Spleen (tissue), 11 donors: Measurements from ENCODE around the gene RAET1G. TPM values are rescaled to one million over a fixed set of nuclear protein-coding genes. Genes with fewer than 3 reads are reported as not detected.

Experiments
- DNase-seq: peaks from one replicate; pipeline ENCODE4 v3.0.0-alpha.2; 2020
- H3K27ac ChIP-seq, 8 donors: fragments of 200-600 bp; sonication (generic) in 7 of 8; 1 replicate in 4 of 8; 2 replicates in 4 of 8; pipeline versions ENCODE4 v1.5.0 to v1.8.0; 2016 to 2021; ENCODE audit warnings: inconsistent platforms in 4 of 8, mild to moderate bottlenecking in 4 of 8, moderate library complexity in 1 of 8
- H3K27me3 ChIP-seq, 7 donors: fragments of 200-600 bp; sonication (generic) in 6 of 7; replicated peaks in 1 of 7; 1 replicate in 4 of 7; 2 replicates in 3 of 7; pipeline versions ENCODE4 v1.5.0 to v1.8.0; 2016 to 2021; ENCODE audit warnings: inconsistent platforms in 3 of 7, mild to moderate bottlenecking in 1 of 7
- H3K36me3 ChIP-seq, 6 donors: fragments of 200-600 bp; sonication (generic) in 5 of 6; 1 replicate in 4 of 6; 2 replicates in 2 of 6; pipeline versions ENCODE4 v1.5.0 to v1.8.0; 2016 to 2021; ENCODE audit warnings: inconsistent platforms in 2 of 6
- H3K4me1 ChIP-seq, 6 donors: fragments of 200-600 bp; sonication (generic) in 5 of 6; 1 replicate in 3 of 6; 2 replicates in 3 of 6; pipeline versions ENCODE4 v1.5.0 to v1.8.0; 2016 to 2021; ENCODE audit warnings: inconsistent platforms in 3 of 6
- H3K4me3 ChIP-seq, 8 donors: fragments of 200-600 bp; sonication (generic) in 7 of 8; 1 replicate in 4 of 8; 2 replicates in 4 of 8; pipeline versions ENCODE4 v1.5.0 to v1.8.0; 2016 to 2021; ENCODE audit warnings: inconsistent platforms in 4 of 8, mild to moderate bottlenecking in 4 of 8, moderate library complexity in 2 of 8
- H3K9me3 ChIP-seq, 8 donors: fragments of 200-600 bp; sonication (generic) in 7 of 8; 1 replicate in 4 of 8; 2 replicates in 4 of 8; pipeline versions ENCODE4 v1.5.0 to v1.8.0; 2016 to 2021; ENCODE audit warnings: inconsistent platforms in 4 of 8
- POLR2A ChIP-seq, 3 donors: fragments of 450-650 bp; IDR thresholded peaks; one replicate each; pipeline ENCODE4 v1.5.1; 2017; ENCODE audit warnings: antibody characterized with exemption in 3 of 3, mild to moderate bottlenecking in 1 of 3
- POLR2AphosphoS5 ChIP-seq, 3 donors: sonication (generic); formaldehyde crosslinking; IDR thresholded peaks; one replicate each; pipeline ENCODE4 v1.5.1; 2017; ENCODE audit warnings: antibody characterized with exemption in 3 of 3
- WGBS, 5 donors: extraction: QIAGEN DNeasy Blood & Tissue Kit in 3 of 5; methylation state at CpG; one replicate each; pipeline versions ENCODE4 v1.1.5 to v1.1.7; 2013 to 2018; 5-methylcytosine and 5-hydroxymethylcytosine counted together
- intact Hi-C: fragments of 100-400 bp; cut with DNase I; formaldehyde crosslinking; loops from one replicate; pipeline ENCODE4 v1.15.0; 2023; ENCODE audit warnings: low total_unique reads
- polyA plus RNA-seq, 3 donors: library from polyadenylated mRNA; stranded (reverse); fragments of 200-250 nt; gene quantifications; one replicate each; pipeline ENCODE4 v1.2.1, GENCODE V29; 2013
- total RNA-seq, 7 donors: library from RNA; depleted of rRNA in 3 of 7; stranded (reverse); fragments of >200 nt in 3 of 7; fragmentation: NEBNext Ultra II Directional in 4 of 7; extraction: Animal tissue kit (Norgen Biotek cat#: 25700) in 4 of 7; gene quantifications; one replicate each; pipeline versions ENCODE4 v1.1.0 to v1.2.1, GENCODE V29; 2016 to 2021
- TF ChIP-seq, protein P1 (sequence below), 11 experiments: fragments of 200-600 bp in 7 of 11; fragments of 450-650 bp in 4 of 11; sonication (generic) in 4 of 11; IDR thresholded peaks in 8 of 11; conservative IDR thresholded peaks in 3 of 11; 1 replicate in 7 of 11; 2 replicates in 4 of 11; pipeline versions ENCODE4 v1.4.0 to v1.8.0; 2016 to 2021; ENCODE audit warnings: antibody characterized with exemption in 11 of 11, inconsistent platforms in 4 of 11, mild to moderate bottlenecking in 1 of 11
- donor health status: healthy with polysubstance abuse.
- donor health status: DM: no; HTN: no; CAD: no; lungs with moderate emphysema.
- donor health status: DM: no; HTN: no; CAD: no.
- donor health status: Bipolar disorder and iron deficiency.
- donor health status: healthy.
- donor health status: DM: no; HTN: no; CAD: no.
- donor health status: DM: yes; HTN: yes; CAD: no.

RAET1G gene
- total and polyA plus RNA-seq, 10 donors = 0.09 to 1.2 TPM; not detected in 8

DNA sequence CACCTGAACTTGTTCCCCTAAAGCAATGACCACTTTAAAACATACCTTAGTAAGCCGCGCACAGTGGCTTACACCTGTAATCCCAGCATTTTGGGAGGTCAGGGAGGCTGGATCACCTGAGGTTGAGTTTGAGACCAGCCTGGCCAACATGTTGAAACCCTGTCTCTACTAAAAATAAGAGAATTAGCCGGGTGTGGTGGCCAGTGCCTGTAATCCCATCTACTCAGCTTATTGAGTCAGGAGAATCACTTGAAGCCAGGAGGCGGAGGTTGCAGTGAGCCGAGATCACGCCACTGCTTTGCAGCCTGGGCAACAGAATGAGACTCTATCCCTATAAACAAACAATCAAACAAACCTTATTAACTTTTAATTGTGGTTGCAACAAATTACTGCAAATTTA lies 23.4 kb downstream of the RAET1G start:
- Histone ChIP-seq H3K36me3 (no peaks in the 10 kb centered on the region), H3K27ac (no peak overlapping the region), H3K4me3 (no peak overlapping the region), H3K27me3 (peaks cover 0 to 5% (median 0%) of the 10 kb centered on the region in 7 donors), H3K9me3 (no peaks in the 10 kb centered on the region), H3K4me1 (peaks cover 8 to 36% (median 27%) of the 10 kb centered on the region in 6 donors)
- no peak for TF ChIP-seq POLR2AphosphoS5 (IDR thresholded peaks at IDR 0.05)
- no peak for TF ChIP-seq POLR2A (IDR thresholded peaks at IDR 0.05)
- TF ChIP-seq, protein P1, sequence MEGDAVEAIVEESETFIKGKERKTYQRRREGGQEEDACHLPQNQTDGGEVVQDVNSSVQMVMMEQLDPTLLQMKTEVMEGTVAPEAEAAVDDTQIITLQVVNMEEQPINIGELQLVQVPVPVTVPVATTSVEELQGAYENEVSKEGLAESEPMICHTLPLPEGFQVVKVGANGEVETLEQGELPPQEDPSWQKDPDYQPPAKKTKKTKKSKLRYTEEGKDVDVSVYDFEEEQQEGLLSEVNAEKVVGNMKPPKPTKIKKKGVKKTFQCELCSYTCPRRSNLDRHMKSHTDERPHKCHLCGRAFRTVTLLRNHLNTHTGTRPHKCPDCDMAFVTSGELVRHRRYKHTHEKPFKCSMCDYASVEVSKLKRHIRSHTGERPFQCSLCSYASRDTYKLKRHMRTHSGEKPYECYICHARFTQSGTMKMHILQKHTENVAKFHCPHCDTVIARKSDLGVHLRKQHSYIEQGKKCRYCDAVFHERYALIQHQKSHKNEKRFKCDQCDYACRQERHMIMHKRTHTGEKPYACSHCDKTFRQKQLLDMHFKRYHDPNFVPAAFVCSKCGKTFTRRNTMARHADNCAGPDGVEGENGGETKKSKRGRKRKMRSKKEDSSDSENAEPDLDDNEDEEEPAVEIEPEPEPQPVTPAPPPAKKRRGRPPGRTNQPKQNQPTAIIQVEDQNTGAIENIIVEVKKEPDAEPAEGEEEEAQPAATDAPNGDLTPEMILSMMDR (IDR thresholded peaks at IDR 0.05 in 8 of 11, conservative IDR thresholded peaks at IDR 0.05 in 3 of 11) = no peak
- intact Hi-C loops = no loop called here
- no peak for DNase-seq
- WGBS, 5 donors = 88 to 98% (median 94%) methylated on average over 6 of the region's 6 CpGs

DNA sequence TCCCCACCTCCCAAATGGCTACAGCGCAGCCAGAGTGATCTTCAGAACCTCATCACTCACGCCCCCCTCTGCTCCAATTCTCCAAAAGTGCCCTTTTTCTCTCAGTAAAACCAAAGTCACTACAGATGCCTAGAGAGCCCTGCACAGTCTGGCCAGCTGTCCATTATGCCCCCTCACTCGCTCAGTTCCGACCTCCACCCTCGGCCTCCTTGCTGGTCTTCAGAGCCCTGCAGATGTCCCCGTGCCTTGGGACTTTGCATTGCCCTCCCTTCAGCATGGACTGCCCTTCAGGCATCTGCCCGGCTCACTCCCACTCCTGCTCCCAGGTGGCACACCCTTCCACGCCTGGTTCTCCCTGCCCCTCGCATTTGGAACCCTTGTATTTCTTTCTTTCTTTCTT lies 24.0 kb downstream of the RAET1G start:
- peaks cover 8 to 36% (median 27%) of the 10 kb centered on the region in 6 donors for H3K4me1 ChIP-seq
- H3K27me3 ChIP-seq = peaks cover 0 to 5% (median 0%) of the 10 kb centered on the region in 7 donors
- H3K27ac ChIP-seq = no peak overlapping the region
- no peak for TF ChIP-seq POLR2A (IDR thresholded peaks at IDR 0.05)
- no peak for TF ChIP-seq POLR2AphosphoS5 (IDR thresholded peaks at IDR 0.05)
- no peaks in the 10 kb centered on the region for H3K9me3 ChIP-seq
- intact Hi-C loops = no loop called here
- 94 to 98% (median 95%) methylated on average over 9 of the region's 9 CpGs for WGBS, 5 donors
- H3K36me3 ChIP-seq = no peaks in the 10 kb centered on the region
- H3K4me3 ChIP-seq = no peak overlapping the region
- peak; percentile 53 for DNase-seq

DNA sequence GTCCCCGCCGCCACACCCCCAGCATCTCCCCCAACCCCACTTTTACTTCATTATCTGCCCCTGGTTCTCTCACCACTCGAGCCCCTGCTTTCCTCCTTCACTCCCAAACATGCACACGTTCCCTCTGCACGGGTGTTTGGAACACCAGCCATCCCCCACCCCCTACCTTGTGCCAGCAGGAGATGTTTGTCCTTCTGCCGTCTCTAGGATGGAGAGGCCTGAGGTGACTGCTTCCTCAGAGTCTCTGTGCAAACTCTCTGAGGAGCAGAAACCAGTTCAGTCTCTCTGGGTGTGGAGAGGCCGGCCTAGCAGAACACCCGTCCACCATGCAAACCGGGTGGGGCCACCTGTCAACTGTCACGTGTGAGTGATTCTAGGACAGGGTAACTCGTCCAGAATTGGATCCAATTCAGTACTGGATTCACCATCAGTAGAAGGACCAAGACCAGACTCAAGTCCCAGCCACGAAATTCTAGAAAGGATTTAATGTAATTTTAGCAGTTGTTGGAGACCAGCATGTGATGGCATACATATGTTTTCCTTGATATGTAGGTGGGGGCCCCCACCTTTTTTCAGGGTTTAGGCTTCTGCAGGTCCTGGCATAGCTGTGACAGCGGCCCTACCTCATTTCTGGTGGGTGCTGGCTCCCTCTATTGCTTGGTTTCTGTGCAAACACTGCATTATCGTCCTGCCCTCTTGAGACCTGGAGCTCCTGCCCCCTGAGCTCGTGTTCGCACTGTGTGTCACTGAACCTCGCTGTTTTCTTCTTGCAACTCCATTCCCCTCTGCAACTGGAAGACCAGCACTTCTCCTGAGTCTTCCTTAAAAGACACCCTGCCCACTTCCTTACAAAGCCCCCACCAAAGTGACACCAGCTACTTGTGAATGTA lies 24.8 kb downstream of the RAET1G start, which contains the start of gene RAET1E:
Gene RAET1E, minus strand, starts transcription at position 259 of the 890 bp plus-strand sequence. CDS start 7,212 bp downstream, outside the sequence.
- no peak for DNase-seq
- intact Hi-C loops = no loop called here
- H3K9me3 ChIP-seq = no peaks in the 10 kb centered on the region
- peak within 1 kb of the TSS in 3 of 8 donors; percentile 5 to 48 (median 23) for H3K4me3 ChIP-seq
- peaks cover 8 to 36% (median 27%) of the 10 kb centered on the region in 6 donors for H3K4me1 ChIP-seq
- TF ChIP-seq POLR2AphosphoS5 (IDR thresholded peaks at IDR 0.05) = no peak
- TF ChIP-seq, protein P1 (IDR thresholded peaks at IDR 0.05 in 8 of 11, conservative IDR thresholded peaks at IDR 0.05 in 3 of 11) = no peak
- TF ChIP-seq POLR2A (IDR thresholded peaks at IDR 0.05) = no peak
- no peaks in the 10 kb centered on the region for H3K36me3 ChIP-seq
- peaks cover 0 to 5% (median 0%) of the 10 kb centered on the region in 7 donors for H3K27me3 ChIP-seq
- WGBS, 5 donors = 80 to 89% (median 82%) methylated on average over 15 to 17 of the region's 17 CpGs
- peak within 1 kb of the TSS; percentile 33 to 85 (median 82) for H3K27ac ChIP-seq

DNA sequence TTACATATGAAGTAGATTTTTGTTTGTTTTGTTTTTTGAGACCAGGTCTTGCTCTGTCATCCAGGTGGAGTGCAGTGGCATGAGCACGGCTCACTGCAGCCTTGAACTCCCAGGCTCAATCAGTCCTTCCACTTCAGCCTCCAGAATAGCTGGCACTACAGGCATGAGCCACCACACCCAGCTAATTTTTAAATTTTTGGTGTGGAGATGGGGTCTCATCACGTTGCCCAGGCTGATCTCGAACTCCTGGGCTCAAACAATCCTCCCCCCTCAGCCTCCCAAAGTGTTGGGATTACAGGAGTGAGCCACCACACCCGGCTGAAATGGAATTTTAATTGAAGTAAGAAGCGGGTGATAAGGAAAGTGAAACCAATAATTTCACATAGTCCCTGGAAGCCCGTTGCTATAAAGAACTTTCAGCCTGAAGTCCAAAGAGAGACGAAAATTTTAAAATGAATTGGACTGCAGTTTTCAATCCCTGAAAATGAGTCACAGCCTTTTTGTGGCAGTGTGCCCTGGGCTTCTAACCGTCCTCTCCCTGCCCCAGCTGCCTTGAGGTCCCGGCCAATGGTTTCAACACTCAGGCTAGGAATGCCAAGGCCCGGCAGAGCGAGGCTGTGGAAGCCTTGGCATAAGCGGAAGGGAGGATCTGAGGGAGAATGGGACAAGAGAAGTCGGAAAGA lies 25.8 kb downstream of the RAET1G start:
- 52 to 69% (median 59%) methylated on average over 13 of the region's 13 CpGs for WGBS, 5 donors
- TF ChIP-seq POLR2AphosphoS5 (IDR thresholded peaks at IDR 0.05) = peak in 2 of 3 donors; percentile 59 to 61
- TF ChIP-seq, protein P1 (IDR thresholded peaks at IDR 0.05 in 8 of 11, conservative IDR thresholded peaks at IDR 0.05 in 3 of 11) = no peak
- Histone ChIP-seq H3K9me3 (no peaks in the 10 kb centered on the region), H3K36me3 (no peaks in the 10 kb centered on the region), H3K4me3 (peak overlapping the region in 3 of 8 donors; percentile 5 to 48 (median 23)), H3K4me1 (peaks cover 8 to 36% (median 27%) of the 10 kb centered on the region in 6 donors), H3K27ac (peak overlapping the region; percentile 33 to 85 (median 82)), H3K27me3 (peaks cover 0 to 5% (median 0%) of the 10 kb centered on the region in 7 donors)
- peak; percentile 69 for DNase-seq
- intact Hi-C loops = no loop called here
